IPS-NIHi11 (cell line): ENCODE results near the gene PIK3C3.

Experiments used
- DNase-seq: peaks from one replicate; pipeline ENCODE4 v3.0.0; 2012; ENCODE audit warnings: mixed read lengths, low spot score

Gene PIK3C3

GRCh38 chr18:42131930-42132244 is 176.9 kb downstream of the PIK3C3 start:
- DNase-seq: no peak
